ENCODE data around the gene RAET1L.
"Not testable (repeated sequence)": the region's sequence is repeated elsewhere in the genome, so short reads cannot be mapped to it uniquely, and the experiment has no call there.

The RAET1L gene

GRCh38 chr6:149991838-149992237, 33.5 kb downstream of the RAET1L start:
- no peak for DNase-seq (ENCODE audit: low read depth in 2 of 3, low spot score in 1 of 3)

- not testable (repeated sequence) for DNase-seq (ENCODE audit: low read depth in 2 of 3, low spot score in 1 of 3)
Observed at GRCh38 chr6:149991472-149991795, 33.9 kb downstream of the RAET1L start.

GRCh38 chr6:149990661-149991471, 34.5 kb downstream of the RAET1L start:
- no peak for DNase-seq (ENCODE audit: low read depth in 2 of 3, low spot score in 1 of 3)

GRCh38 chr6:149990212-149990660, 35.1 kb downstream of the RAET1L start:
- DNase-seq (ENCODE audit: low read depth in 2 of 3, low spot score in 1 of 3), result no peak

- DNase-seq (ENCODE audit: low read depth in 2 of 3, low spot score in 1 of 3), result no peak
Observed at GRCh38 chr6:149988550-149989346, 36.6 kb downstream of the RAET1L start.

- DNase-seq (ENCODE audit: low read depth in 2 of 3, low spot score in 1 of 3), result no peak
Observed at GRCh38 chr6:149987602-149988107, 37.7 kb downstream of the RAET1L start.

GRCh38 chr6:149985481-149985937, 39.8 kb downstream of the RAET1L start:
- no peak for DNase-seq (ENCODE audit: low read depth in 2 of 3, low spot score in 1 of 3)

GRCh38 chr6:149984773-149985172, 40.6 kb downstream of the RAET1L start:
- DNase-seq (ENCODE audit: low read depth in 2 of 3, low spot score in 1 of 3), result no peak

GRCh38 chr6:149983145-149983544, 42.2 kb downstream of the RAET1L start:
- DNase-seq (ENCODE audit: low read depth in 2 of 3, low spot score in 1 of 3), result no peak

- DNase-seq (ENCODE audit: low read depth in 2 of 3, low spot score in 1 of 3), result no peak
Observed at GRCh38 chr6:149979293-149979692, 46.0 kb downstream of the RAET1L start.

- no peak for DNase-seq (ENCODE audit: low read depth in 2 of 3, low spot score in 1 of 3)
Observed at GRCh38 chr6:149978610-149979009, 46.7 kb downstream of the RAET1L start.

- DNase-seq (ENCODE audit: low read depth in 2 of 3, low spot score in 1 of 3), result no peak
Observed at GRCh38 chr6:149977221-149977620, 48.1 kb downstream of the RAET1L start.

- DNase-seq (ENCODE audit: low read depth in 2 of 3, low spot score in 1 of 3), result no peak
Observed at GRCh38 chr6:149975400-149975799, 49.9 kb downstream of the RAET1L start.

GRCh38 chr6:149974825-149975224, 50.5 kb downstream of the RAET1L start:
- no peak for DNase-seq (ENCODE audit: low read depth in 2 of 3, low spot score in 1 of 3)

GRCh38 chr6:149974394-149974793, 50.9 kb downstream of the RAET1L start:
- not testable (repeated sequence) for DNase-seq (ENCODE audit: low read depth in 2 of 3, low spot score in 1 of 3)

GRCh38 chr6:149969635-149970034, 55.7 kb downstream of the RAET1L start:
- no peak for DNase-seq (ENCODE audit: low read depth in 2 of 3, low spot score in 1 of 3)

GRCh38 chr6:149968909-149969308, 56.4 kb downstream of the RAET1L start:
- DNase-seq (ENCODE audit: low read depth in 2 of 3, low spot score in 1 of 3), result not testable (repeated sequence)
